Mucosa of stomach (tissue), 1 donor: ENCODE data around the gene CERS6.

Experiments used
- H3K27me3 ChIP-seq: one replicate; pipeline ENCODE4 v1.7.0; 2013; ENCODE audit warnings: mild to moderate bottlenecking, low read length; ENCODE audit not compliant: control insufficient read depth, insufficient read depth
- H3K36me3 ChIP-seq: one replicate; pipeline ENCODE4 v1.7.0; 2013; ENCODE audit warnings: low read length; ENCODE audit not compliant: control insufficient read depth, insufficient read depth
- H3K4me1 ChIP-seq: one replicate; pipeline ENCODE4 v1.7.0; 2013; ENCODE audit warnings: mild to moderate bottlenecking, low read length; ENCODE audit not compliant: control insufficient read depth, insufficient read depth
- H3K4me3 ChIP-seq: one replicate; pipeline ENCODE4 v1.7.0; 2013; ENCODE audit warnings: low read length
- H3K9ac ChIP-seq: one replicate; pipeline ENCODE4 v1.7.0; 2013; ENCODE audit warnings: mild to moderate bottlenecking, low read length, moderate library complexity
- H3K9me3 ChIP-seq: one replicate; pipeline ENCODE4 v1.7.0; 2013; ENCODE audit warnings: mild to moderate bottlenecking, low read length, moderate library complexity; ENCODE audit not compliant: control insufficient read depth
- donor health status: Pancreatic carcinoma.

Gene CERS6

DNA sequence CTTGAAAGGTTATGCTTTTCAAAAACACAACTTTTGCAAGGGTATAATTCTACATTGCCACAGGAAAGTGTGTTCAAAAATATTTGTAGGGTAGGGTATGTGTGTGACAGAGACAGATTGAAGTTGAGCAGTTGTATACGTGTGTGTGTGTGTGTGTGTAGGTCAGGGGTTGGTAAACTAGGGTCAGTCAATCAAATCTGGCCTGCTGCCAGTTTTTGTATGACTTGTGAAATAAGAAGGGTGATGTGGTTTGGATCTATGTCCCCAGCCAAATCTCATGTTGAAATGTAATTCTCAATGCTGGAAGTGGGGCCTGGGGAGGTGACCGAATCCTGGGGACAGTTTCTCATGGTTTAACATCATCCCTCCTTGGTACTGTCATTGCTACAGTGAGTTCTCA, 148.2 kb downstream of the CERS6 start:
- Histone ChIP-seq H3K9me3 (no peaks in the 10 kb centered on the region), H3K9ac (no peak overlapping the region), H3K36me3 (no peaks in the 10 kb centered on the region)

DNA sequence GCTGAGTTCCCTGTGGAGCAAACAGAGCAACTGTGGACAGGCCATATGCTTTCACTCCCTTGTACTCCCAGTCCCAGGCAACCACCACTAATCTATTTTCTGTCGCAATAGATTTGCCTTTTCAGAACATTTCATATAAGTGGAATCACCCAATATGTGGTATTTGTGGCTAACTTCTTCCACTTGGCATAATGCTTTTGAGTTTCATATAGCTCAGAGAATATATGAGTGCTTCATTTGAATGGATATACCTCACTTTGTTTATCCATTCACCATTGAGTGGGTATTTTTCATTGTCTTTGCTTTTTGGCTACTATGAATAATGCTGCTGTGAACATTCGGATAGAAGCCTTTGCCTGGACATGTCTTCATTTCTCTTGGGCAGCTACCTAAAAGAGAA, 151.9 kb downstream of the CERS6 start:
- no peak overlapping the region for H3K9ac ChIP-seq
- no peaks in the 10 kb centered on the region for H3K27me3 ChIP-seq
- H3K4me3 ChIP-seq: no peak overlapping the region
- H3K9me3 ChIP-seq: no peaks in the 10 kb centered on the region
- peaks cover 6% of the 10 kb centered on the region for H3K4me1 ChIP-seq
- H3K36me3 ChIP-seq: no peaks in the 10 kb centered on the region

More for the DNA sequence above, 148.2 kb downstream of the CERS6 start:
- Histone ChIP-seq H3K4me3 (no peak overlapping the region), H3K27me3 (no peaks in the 10 kb centered on the region), H3K4me1 (no peaks in the 10 kb centered on the region)

DNA sequence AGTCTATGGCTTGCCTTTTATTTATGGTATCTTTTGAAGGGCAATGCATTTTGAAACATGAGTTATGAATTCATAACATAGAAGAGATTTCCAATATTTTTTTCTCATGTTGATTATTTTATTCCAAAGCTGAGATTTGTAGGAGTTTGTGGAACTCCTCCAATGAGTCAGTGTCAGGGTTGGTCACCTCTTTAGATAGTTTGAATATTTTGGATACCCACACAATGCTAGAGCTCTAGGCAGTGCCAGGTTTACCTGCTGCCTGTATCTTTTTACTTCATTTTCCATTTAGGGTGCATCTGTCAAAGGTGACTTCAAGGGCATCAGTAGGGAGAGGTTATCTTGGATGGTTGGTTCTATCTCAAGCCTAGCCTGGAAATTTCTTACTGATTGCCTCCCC, 152.7 kb downstream of the CERS6 start:
- Histone ChIP-seq H3K27me3 (no peaks in the 10 kb centered on the region), H3K36me3 (no peaks in the 10 kb centered on the region), H3K4me3 (no peak overlapping the region), H3K9ac (no peak overlapping the region), H3K9me3 (no peaks in the 10 kb centered on the region), H3K4me1 (peaks cover 7% of the 10 kb centered on the region)

- Histone ChIP-seq H3K27me3 (no peaks in the 10 kb centered on the region), H3K4me3 (no peak overlapping the region), H3K9ac (no peak overlapping the region), H3K9me3 (no peaks in the 10 kb centered on the region), H3K4me1 (peaks cover 7% of the 10 kb centered on the region), H3K36me3 (no peaks in the 10 kb centered on the region)
Measured at GRCh38 chr2:168611091-168611490, 155.0 kb downstream of the CERS6 start.

- Histone ChIP-seq H3K4me1 (peaks cover 7% of the 10 kb centered on the region), H3K4me3 (no peak overlapping the region), H3K36me3 (no peaks in the 10 kb centered on the region), H3K27me3 (no peaks in the 10 kb centered on the region), H3K9me3 (no peaks in the 10 kb centered on the region), H3K9ac (no peak overlapping the region)
Measured at GRCh38 chr2:168611896-168612650, 156.0 kb downstream of the CERS6 start.

DNA sequence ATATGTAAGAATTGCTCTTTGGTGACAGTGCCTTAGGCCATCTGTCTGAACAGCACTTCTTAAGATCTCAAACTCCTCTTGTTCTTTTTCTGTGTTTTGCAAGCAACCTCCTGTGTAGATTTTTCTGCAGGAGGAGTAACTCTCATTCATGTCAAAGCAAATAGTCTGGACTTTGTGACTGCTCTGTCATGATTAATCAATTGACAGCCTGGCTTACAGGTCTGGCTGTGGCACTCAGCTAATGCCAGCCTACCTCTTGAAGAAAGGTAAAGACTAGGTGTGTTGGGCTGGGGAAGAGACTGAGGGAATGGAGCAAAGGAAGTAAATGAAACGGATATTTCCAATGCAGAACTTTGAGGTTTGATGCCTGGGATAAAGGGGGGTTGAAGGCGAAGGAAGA, 156.6 kb downstream of the CERS6 start:
- Histone ChIP-seq H3K27me3 (no peaks in the 10 kb centered on the region), H3K4me3 (no peak overlapping the region), H3K4me1 (peaks cover 7% of the 10 kb centered on the region), H3K9ac (no peak overlapping the region), H3K36me3 (no peaks in the 10 kb centered on the region), H3K9me3 (no peaks in the 10 kb centered on the region)

DNA sequence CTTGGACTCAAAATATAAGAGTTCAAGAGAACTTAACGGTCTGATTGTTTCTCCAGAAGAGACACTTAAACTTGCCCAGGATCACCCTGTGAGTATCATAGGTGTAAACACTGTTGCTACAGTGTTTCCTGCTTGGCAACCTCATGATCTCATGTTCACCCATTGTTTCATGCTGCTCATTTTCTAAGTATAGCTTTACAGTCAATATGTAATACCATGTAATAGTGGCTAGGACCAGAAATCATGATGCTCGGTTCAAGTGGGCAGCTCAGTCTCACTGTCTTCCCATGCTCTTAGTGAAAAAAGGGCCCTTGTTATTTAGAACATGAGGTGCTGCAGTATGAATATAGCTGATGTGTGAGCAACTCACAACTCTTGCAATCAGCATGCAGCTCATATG, 157.5 kb downstream of the CERS6 start:
- Histone ChIP-seq H3K4me3 (no peak overlapping the region), H3K27me3 (no peaks in the 10 kb centered on the region), H3K9me3 (no peaks in the 10 kb centered on the region), H3K4me1 (peaks cover 7% of the 10 kb centered on the region), H3K36me3 (no peaks in the 10 kb centered on the region), H3K9ac (no peak overlapping the region)

DNA sequence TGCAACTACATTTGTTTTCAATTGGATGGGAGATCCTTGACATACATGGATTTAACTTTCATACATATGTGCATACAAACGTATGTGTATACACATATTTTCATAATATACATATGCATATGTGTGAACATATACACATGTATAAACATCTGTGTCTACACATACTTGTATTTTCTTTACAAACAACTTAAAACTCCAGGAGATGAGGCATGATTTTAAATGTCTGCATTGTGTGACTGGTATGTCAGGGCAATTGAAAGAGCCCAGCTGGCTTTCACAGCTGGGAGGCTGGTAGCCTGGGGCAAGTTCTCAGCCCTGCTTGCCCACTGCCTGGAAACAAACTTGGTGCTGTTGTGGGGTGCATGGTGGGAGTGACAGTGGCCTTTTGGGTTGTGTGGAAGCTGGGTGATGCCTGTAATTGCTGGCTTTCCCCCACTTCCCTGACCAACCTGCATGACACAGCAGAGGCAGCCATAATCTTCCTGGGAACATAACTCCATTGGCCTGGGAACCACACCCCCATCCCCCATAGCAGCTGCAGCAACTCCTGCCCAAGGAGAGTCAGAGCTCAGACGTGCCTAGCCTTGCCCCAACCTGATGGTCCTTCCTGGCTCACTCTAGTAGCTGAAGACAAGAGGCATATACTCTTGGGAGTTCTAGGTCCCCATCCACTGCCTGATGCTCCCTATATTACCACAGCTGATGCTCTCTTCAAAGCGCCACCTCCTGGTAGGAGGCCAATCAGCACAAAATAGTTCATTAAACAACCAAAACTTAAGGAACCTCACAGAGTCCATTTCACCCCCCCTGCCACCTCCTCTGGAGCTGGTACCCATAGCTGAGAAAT, 158.3 kb downstream of the CERS6 start:
- Histone ChIP-seq H3K9ac (no peak overlapping the region), H3K27me3 (no peaks in the 10 kb centered on the region), H3K4me3 (no peak overlapping the region), H3K4me1 (peaks cover 7% of the 10 kb centered on the region), H3K9me3 (no peaks in the 10 kb centered on the region), H3K36me3 (no peaks in the 10 kb centered on the region)

- H3K9ac ChIP-seq: no peak overlapping the region
- H3K4me1 ChIP-seq: peaks cover 23% of the 10 kb centered on the region
- H3K9me3 ChIP-seq: no peaks in the 10 kb centered on the region
Measured at GRCh38 chr2:168620554-168620953, 164.5 kb downstream of the CERS6 start.

DNA sequence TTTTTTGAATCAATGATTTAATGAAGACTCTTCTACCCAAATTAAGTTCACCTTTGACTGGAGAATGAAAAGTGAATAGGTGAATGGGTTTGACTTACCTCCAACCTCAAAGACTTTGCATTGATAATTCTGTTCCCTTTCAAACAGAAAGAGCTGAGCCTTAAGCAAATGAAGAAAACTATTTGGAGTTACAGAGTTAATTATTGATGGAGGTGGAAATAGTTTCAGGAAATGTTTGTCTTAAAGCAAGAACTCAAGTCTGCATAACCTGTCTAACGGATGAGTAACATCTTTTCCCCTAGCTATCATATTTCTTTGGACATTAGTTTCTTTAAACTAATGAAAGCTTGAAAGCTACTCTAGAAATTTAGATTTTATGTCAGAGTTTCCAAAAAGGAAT, 166.5 kb downstream of the CERS6 start:
- Histone ChIP-seq H3K27me3 (no peaks in the 10 kb centered on the region), H3K4me3 (no peak overlapping the region), H3K36me3 (no peaks in the 10 kb centered on the region), H3K9me3 (no peaks in the 10 kb centered on the region), H3K9ac (no peak overlapping the region), H3K4me1 (peaks cover 27% of the 10 kb centered on the region)

More at GRCh38 chr2:168620554-168620953, 164.5 kb downstream of the CERS6 start:
- H3K4me3 ChIP-seq: no peak overlapping the region
- no peaks in the 10 kb centered on the region for H3K27me3 ChIP-seq
- no peaks in the 10 kb centered on the region for H3K36me3 ChIP-seq

- H3K27me3 ChIP-seq: no peaks in the 10 kb centered on the region
Measured at GRCh38 chr2:168624028-168624427, 168.0 kb downstream of the CERS6 start.

GRCh38 chr2:168626096-168626495, 170.0 kb downstream of the CERS6 start:
- Histone ChIP-seq H3K9me3 (no peaks in the 10 kb centered on the region), H3K27me3 (no peaks in the 10 kb centered on the region), H3K4me1 (peaks cover 27% of the 10 kb centered on the region), H3K36me3 (no peaks in the 10 kb centered on the region), H3K9ac (no peak overlapping the region), H3K4me3 (no peak overlapping the region)

More at GRCh38 chr2:168624028-168624427, 168.0 kb downstream of the CERS6 start:
- no peaks in the 10 kb centered on the region for H3K9me3 ChIP-seq
- no peaks in the 10 kb centered on the region for H3K36me3 ChIP-seq
- H3K9ac ChIP-seq: no peak overlapping the region
- no peak overlapping the region for H3K4me3 ChIP-seq
- peaks cover 27% of the 10 kb centered on the region for H3K4me1 ChIP-seq
